Ascending aorta (tissue), 2 donors: Measurements from ENCODE around the gene CLEC12A. TPM values are rescaled to one million over a fixed set of nuclear protein-coding genes. Genes with fewer than 3 reads are reported as not detected.

Source experiments
- DNase-seq, 2 donors: peaks; one replicate each; pipeline ENCODE4 v3.0.0-alpha.2; 2019; ENCODE audit warnings: low spot score in 2 of 2
- H3K27ac ChIP-seq, 2 donors: fragments of 200-600 bp; sonication (generic); one replicate each; pipeline ENCODE4 v1.5.1; 2016 to 2017; ENCODE audit warnings: mild to moderate bottlenecking in 1 of 2
- H3K27me3 ChIP-seq: fragments of 200-600 bp; sonication (generic); one replicate; pipeline ENCODE4 v1.5.1; 2017
- H3K36me3 ChIP-seq, 2 donors: fragments of 200-600 bp; sonication (generic); one replicate each; pipeline ENCODE4 v1.5.1; 2016
- H3K4me1 ChIP-seq, 2 donors: fragments of 200-600 bp; sonication (generic); one replicate each; pipeline ENCODE4 v1.5.1; 2016 to 2017; ENCODE audit warnings: mild to moderate bottlenecking in 1 of 2
- H3K4me3 ChIP-seq, 2 donors: fragments of 200-600 bp; sonication (generic); one replicate each; pipeline ENCODE4 v1.5.1; 2016 to 2017; ENCODE audit warnings: mild to moderate bottlenecking in 1 of 2
- H3K9me3 ChIP-seq, 2 donors: fragments of 200-600 bp; sonication (generic); one replicate each; pipeline ENCODE4 v1.5.1; 2016
- intact Hi-C: fragments of 100-400 bp; cut with DNase I; formaldehyde crosslinking; loops from one replicate; pipeline ENCODE4 v1.15.1; 2023
- total RNA-seq: library from RNA; depleted of rRNA; stranded (reverse); fragments of >200 nt; gene quantifications from one replicate; pipeline ENCODE4 v1.1.0, GENCODE V29; 2016
- TF ChIP-seq, protein P1 (sequence below), 3 experiments: fragments of 200-600 bp in 2 of 3; fragments of 450-650 bp in 1 of 3; sonication (generic) in 2 of 3; IDR thresholded peaks; one replicate each; pipeline ENCODE4 v1.5.1; 2016 to 2019; ENCODE audit warnings: antibody characterized with exemption in 3 of 3, mild to moderate bottlenecking in 1 of 3, moderate library complexity in 1 of 3

Gene CLEC12A
- total RNA-seq, 1 donor from 2014 or later, result not detected

GRCh38 chr12:10027311-10027710, 56.1 kb downstream of the CLEC12A start:
- Histone ChIP-seq H3K4me1 (no peaks in the 10 kb centered on the region), H3K27me3 (no peaks in the 10 kb centered on the region), H3K4me3 (no peak overlapping the region), H3K9me3 (no peaks in the 10 kb centered on the region), H3K27ac (no peak overlapping the region), H3K36me3 (no peaks in the 10 kb centered on the region)
- DNase-seq, result no peak
- TF ChIP-seq, protein P1, sequence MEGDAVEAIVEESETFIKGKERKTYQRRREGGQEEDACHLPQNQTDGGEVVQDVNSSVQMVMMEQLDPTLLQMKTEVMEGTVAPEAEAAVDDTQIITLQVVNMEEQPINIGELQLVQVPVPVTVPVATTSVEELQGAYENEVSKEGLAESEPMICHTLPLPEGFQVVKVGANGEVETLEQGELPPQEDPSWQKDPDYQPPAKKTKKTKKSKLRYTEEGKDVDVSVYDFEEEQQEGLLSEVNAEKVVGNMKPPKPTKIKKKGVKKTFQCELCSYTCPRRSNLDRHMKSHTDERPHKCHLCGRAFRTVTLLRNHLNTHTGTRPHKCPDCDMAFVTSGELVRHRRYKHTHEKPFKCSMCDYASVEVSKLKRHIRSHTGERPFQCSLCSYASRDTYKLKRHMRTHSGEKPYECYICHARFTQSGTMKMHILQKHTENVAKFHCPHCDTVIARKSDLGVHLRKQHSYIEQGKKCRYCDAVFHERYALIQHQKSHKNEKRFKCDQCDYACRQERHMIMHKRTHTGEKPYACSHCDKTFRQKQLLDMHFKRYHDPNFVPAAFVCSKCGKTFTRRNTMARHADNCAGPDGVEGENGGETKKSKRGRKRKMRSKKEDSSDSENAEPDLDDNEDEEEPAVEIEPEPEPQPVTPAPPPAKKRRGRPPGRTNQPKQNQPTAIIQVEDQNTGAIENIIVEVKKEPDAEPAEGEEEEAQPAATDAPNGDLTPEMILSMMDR (IDR thresholded peaks at IDR 0.05), result no peak
- intact Hi-C loops, result no loop called here

DNA sequence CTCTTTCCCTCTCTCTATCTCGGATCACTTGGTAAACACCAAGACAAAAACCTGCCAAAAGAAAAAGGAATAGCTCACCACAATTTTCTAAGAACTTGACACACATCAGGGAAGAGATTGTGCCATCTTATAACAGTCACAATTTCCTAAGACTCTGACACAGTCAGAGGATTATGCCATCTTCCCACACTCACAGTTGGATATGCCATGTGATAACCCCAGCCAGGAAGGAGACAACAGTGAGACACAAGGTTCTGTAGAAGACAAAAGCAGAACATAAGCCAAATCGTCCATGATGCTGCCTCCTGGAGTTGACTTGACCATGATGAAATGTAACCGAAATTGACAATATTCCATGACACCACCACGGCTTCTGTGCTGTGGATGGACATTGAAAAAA, 56.5 kb downstream of the CLEC12A start:
- intact Hi-C loops, result no loop called here

DNA sequence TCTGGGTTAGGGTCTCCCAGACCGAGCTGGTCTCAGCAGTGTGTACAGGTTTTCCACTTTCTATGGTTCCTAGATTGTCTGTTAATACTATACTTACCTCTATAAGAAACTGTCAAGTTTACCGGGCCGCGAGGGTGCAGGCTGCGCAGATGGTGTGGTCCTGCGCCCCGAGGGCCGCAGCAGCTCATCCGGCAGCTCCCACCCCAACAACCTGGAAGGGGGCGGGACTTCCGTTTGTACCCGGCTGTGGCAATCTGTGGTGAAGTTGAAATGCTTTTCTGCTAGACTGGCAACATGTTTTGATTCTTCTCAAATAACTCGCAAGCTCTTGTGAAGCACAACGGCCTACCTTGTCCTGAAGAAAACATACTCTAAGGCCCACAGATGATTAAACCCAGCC, 59.2 kb downstream of the CLEC12A start, which contains the start of gene CLEC9A:
TSS of gene CLEC9A (plus strand) at position 237 of the 400 bp plus-strand sequence. CDS start 22,006 bp downstream, outside the sequence.
- intact Hi-C loops, result no loop called here
- TF ChIP-seq, protein P1 (IDR thresholded peaks at IDR 0.05), result no peak
- H3K27me3 ChIP-seq, result no peaks in the 10 kb centered on the region

More for the DNA sequence above, 56.5 kb downstream of the CLEC12A start:
- no peak for DNase-seq
- Histone ChIP-seq H3K27me3 (no peaks in the 10 kb centered on the region), H3K9me3 (no peaks in the 10 kb centered on the region), H3K36me3 (no peaks in the 10 kb centered on the region), H3K27ac (no peak overlapping the region), H3K4me3 (no peak overlapping the region), H3K4me1 (no peaks in the 10 kb centered on the region)
- TF ChIP-seq, protein P1 (IDR thresholded peaks at IDR 0.05), result no peak

GRCh38 chr12:10031321-10031720, 60.1 kb downstream of the CLEC12A start:
- no peak overlapping the region for H3K4me3 ChIP-seq
- no peak overlapping the region for H3K27ac ChIP-seq
- H3K4me1 ChIP-seq, result no peaks in the 10 kb centered on the region
- intact Hi-C loops, result no loop called here
- no peaks in the 10 kb centered on the region for H3K9me3 ChIP-seq
- H3K27me3 ChIP-seq, result no peaks in the 10 kb centered on the region
- TF ChIP-seq, protein P1 (IDR thresholded peaks at IDR 0.05), result no peak
- H3K36me3 ChIP-seq, result no peaks in the 10 kb centered on the region
- DNase-seq, result no peak

More for the DNA sequence above, 59.2 kb downstream of the CLEC12A start, which contains the start of gene CLEC9A:
- H3K4me3 ChIP-seq, result no peak within 1 kb of the TSS
- no peaks in the 10 kb centered on the region for H3K36me3 ChIP-seq
- DNase-seq, result no peak
- no peaks in the 10 kb centered on the region for H3K4me1 ChIP-seq
- H3K27ac ChIP-seq, result no peak within 1 kb of the TSS
- no peaks in the 10 kb centered on the region for H3K9me3 ChIP-seq

DNA sequence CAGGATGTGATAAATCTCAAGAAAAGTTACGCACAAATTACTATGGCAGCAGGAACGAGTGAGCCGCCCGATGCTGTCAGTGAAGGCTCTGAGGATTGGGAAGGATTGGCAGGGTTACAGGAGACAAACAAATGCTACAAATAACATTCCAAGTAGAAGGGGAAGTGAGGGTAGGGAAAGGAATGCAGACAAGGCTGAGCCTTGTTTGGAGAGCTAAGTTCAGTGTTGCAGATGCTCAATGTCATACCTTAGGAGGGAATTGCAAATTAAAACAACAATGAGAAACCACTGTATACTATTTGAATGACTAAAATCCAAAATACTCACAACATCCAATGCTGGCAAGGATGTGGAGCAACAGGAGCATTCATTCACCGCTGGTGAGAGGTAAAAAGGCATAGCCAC, 60.6 kb downstream of the CLEC12A start:
- no peak overlapping the region for H3K27ac ChIP-seq
- H3K27me3 ChIP-seq, result no peaks in the 10 kb centered on the region
- intact Hi-C loops, result no loop called here
- H3K36me3 ChIP-seq, result no peaks in the 10 kb centered on the region
- no peaks in the 10 kb centered on the region for H3K4me1 ChIP-seq
- no peaks in the 10 kb centered on the region for H3K9me3 ChIP-seq
- no peak for DNase-seq
- H3K4me3 ChIP-seq, result no peak overlapping the region
- TF ChIP-seq, protein P1 (IDR thresholded peaks at IDR 0.05), result no peak
